Hepatocyte (in vitro differentiated cells): Measurements from ENCODE around the gene HES7.

Source experiments
- CTCF ChIP-seq: fragments of 200-600 bp; sonication (generic); IDR thresholded peaks from 2 replicates; pipeline ENCODE4 v1.5.1; 2016; ENCODE audit warnings: antibody characterized with exemption, mild to moderate bottlenecking; ENCODE audit not compliant: poor library complexity
- EZH2 ChIP-seq: fragments of 200-600 bp; sonication (generic); IDR thresholded peaks from 2 replicates; pipeline ENCODE4 v1.6.1; 2016; ENCODE audit warnings: antibody characterized with exemption, mild to moderate bottlenecking, borderline replicate concordance

DNA sequence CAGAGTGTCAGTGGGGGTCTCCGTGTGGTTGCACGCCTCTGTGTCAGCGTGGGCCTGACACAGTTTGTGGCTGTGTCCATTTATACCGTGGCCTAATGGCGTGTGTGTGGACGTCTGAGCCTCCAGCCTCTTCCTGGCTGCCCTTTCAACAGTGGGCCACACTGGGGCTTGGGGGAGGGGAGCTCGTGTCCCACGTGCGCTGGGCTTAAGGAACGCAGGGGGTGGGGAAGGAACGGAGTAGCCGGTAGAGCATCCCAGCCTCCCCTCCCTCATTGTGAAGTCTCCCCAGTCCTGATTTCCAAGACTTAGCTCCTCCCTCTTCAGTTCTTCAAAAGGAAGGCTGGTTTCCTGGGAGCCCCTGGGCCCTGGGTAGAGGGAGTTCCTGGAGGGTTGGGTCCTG lies 9.5 kb upstream of the HES7 start:
- TF ChIP-seq CTCF (no peak), EZH2 (no peak)
